HEK293 (cell line): ENCODE results near the gene OR4D9.
A peak's percentile ranks its signal among the peaks of the same experiment; 100 is the strongest.

ENCODE experiments used
- KLF1 ChIP-seq: fragments of 450-650 bp; formaldehyde crosslinking; IDR thresholded peaks from 2 replicates; pipeline ENCODE4 v1.5.1; 2016; ENCODE audit warnings: missing biosample characterization, missing genetic modification characterization
- KLF7 ChIP-seq: fragments of 450-650 bp; formaldehyde crosslinking; IDR thresholded peaks from 2 replicates; pipeline ENCODE4 v1.5.1; 2016; ENCODE audit warnings: missing biosample characterization, missing genetic modification characterization, borderline replicate concordance
- MZF1 ChIP-seq: fragments of 450-650 bp; formaldehyde crosslinking; IDR thresholded peaks from 2 replicates; pipeline ENCODE4 v1.5.1; 2017; ENCODE audit warnings: missing biosample characterization, missing genetic modification characterization, borderline replicate concordance
- ZBTB20 ChIP-seq: fragments of 450-650 bp; formaldehyde crosslinking; IDR thresholded peaks from 2 replicates; pipeline ENCODE4 v1.5.1; 2016; ENCODE audit warnings: missing biosample characterization, missing genetic modification characterization
- ZBTB21 ChIP-seq: fragments of 450-650 bp; formaldehyde crosslinking; IDR thresholded peaks from 2 replicates; pipeline ENCODE4 v1.5.1; 2017; ENCODE audit warnings: missing biosample characterization, missing genetic modification characterization
- ZBTB48 ChIP-seq: fragments of 450-650 bp; formaldehyde crosslinking; IDR thresholded peaks from 2 replicates; pipeline ENCODE4 v1.5.1; 2016; ENCODE audit warnings: missing biosample characterization, missing genetic modification characterization
- ZBTB8A ChIP-seq: fragments of 450-650 bp; formaldehyde crosslinking; IDR thresholded peaks from 2 replicates; pipeline ENCODE4 v1.5.1; 2016; ENCODE audit warnings: missing biosample characterization, missing genetic modification characterization
- ZEB2 ChIP-seq: fragments of 450-650 bp; formaldehyde crosslinking; IDR thresholded peaks from 2 replicates; pipeline ENCODE4 v1.5.1; 2016; ENCODE audit warnings: missing biosample characterization, missing genetic modification characterization
- ZFP41 ChIP-seq: fragments of 450-650 bp; formaldehyde crosslinking; IDR thresholded peaks from 2 replicates; pipeline ENCODE4 v1.5.1; 2016; ENCODE audit warnings: missing biosample characterization, missing genetic modification characterization, borderline replicate concordance
- ZNF16 ChIP-seq: fragments of 450-650 bp; formaldehyde crosslinking; IDR thresholded peaks from 2 replicates; pipeline ENCODE4 v1.5.1; 2016; ENCODE audit warnings: low read depth, missing biosample characterization, missing genetic modification characterization
- ZNF221 ChIP-seq: fragments of 450-650 bp; formaldehyde crosslinking; IDR thresholded peaks from 2 replicates; pipeline ENCODE4 v1.5.1; 2017; ENCODE audit warnings: missing biosample characterization, missing genetic modification characterization, borderline replicate concordance
- ZNF23 ChIP-seq: fragments of 450-650 bp; formaldehyde crosslinking; IDR thresholded peaks from 2 replicates; pipeline ENCODE4 v1.5.1; 2016; ENCODE audit warnings: missing biosample characterization, missing genetic modification characterization, borderline replicate concordance
- ZNF341 ChIP-seq: fragments of 450-650 bp; formaldehyde crosslinking; IDR thresholded peaks from 2 replicates; pipeline ENCODE4; 2016; ENCODE audit warnings: low read depth, missing biosample characterization, missing genetic modification characterization
- ZNF529 ChIP-seq: fragments of 450-650 bp; formaldehyde crosslinking; IDR thresholded peaks from 2 replicates; pipeline ENCODE4 v1.5.1; 2017; ENCODE audit warnings: missing genetic modification characterization, missing biosample characterization; ENCODE audit not compliant: insufficient replicate concordance
- ZNF548 ChIP-seq: fragments of 450-650 bp; formaldehyde crosslinking; IDR thresholded peaks from 2 replicates; pipeline ENCODE4 v1.5.1; 2016; ENCODE audit warnings: missing biosample characterization, missing genetic modification characterization
- ZNF549 ChIP-seq: fragments of 450-650 bp; IDR thresholded peaks from 2 replicates; pipeline ENCODE4 v1.5.1; 2018; ENCODE audit warnings: missing biosample characterization, missing genetic modification characterization, mild to moderate bottlenecking, inconsistent platforms, moderate library complexity
- ZNF585B ChIP-seq: fragments of 450-650 bp; formaldehyde crosslinking; IDR thresholded peaks from 2 replicates; pipeline ENCODE4 v1.5.1; 2016; ENCODE audit warnings: missing biosample characterization, missing genetic modification characterization
- ZNF610 ChIP-seq: fragments of 450-650 bp; formaldehyde crosslinking; IDR thresholded peaks from 2 replicates; pipeline ENCODE4 v1.5.1; 2016; ENCODE audit warnings: missing biosample characterization, missing genetic modification characterization, borderline replicate concordance
- ZNF624 ChIP-seq: fragments of 450-650 bp; formaldehyde crosslinking; IDR thresholded peaks from 2 replicates; pipeline ENCODE4 v1.5.1; 2017; ENCODE audit warnings: missing biosample characterization, missing genetic modification characterization
- ZNF664 ChIP-seq: fragments of 450-650 bp; formaldehyde crosslinking; IDR thresholded peaks from 2 replicates; pipeline ENCODE4 v1.5.1; 2016; ENCODE audit warnings: missing biosample characterization, missing genetic modification characterization
- ZNF677 ChIP-seq: fragments of 450-650 bp; IDR thresholded peaks from 2 replicates; pipeline ENCODE4 v1.5.0; 2018; ENCODE audit warnings: missing biosample characterization, mild to moderate bottlenecking, missing genetic modification characterization, moderate library complexity
- ZNF747 ChIP-seq: fragments of 450-650 bp; formaldehyde crosslinking; IDR thresholded peaks from 2 replicates; pipeline ENCODE4 v1.5.1; 2016; ENCODE audit warnings: missing biosample characterization, missing genetic modification characterization
- ZNF830 ChIP-seq: fragments of 450-650 bp; IDR thresholded peaks from 2 replicates; pipeline ENCODE4 v1.5.0; 2018; ENCODE audit warnings: missing biosample characterization, missing genetic modification characterization, low read depth, mild to moderate bottlenecking, moderate library complexity
- ZXDB ChIP-seq: fragments of 450-650 bp; formaldehyde crosslinking; IDR thresholded peaks from 2 replicates; pipeline ENCODE4 v1.5.1; 2016; ENCODE audit warnings: missing biosample characterization, missing genetic modification characterization
- TF ChIP-seq, protein P1 (sequence below): sonication (generic); formaldehyde crosslinking; IDR thresholded peaks from 2 replicates; pipeline ENCODE4 v1.8.1; 2022; ENCODE audit warnings: mild to moderate bottlenecking, moderate library complexity, missing genetic modification reagents
- TF ChIP-seq, protein P2 (sequence below): fragments of 450-650 bp; formaldehyde crosslinking; IDR thresholded peaks from 2 replicates; pipeline ENCODE4 v1.5.1; 2017; ENCODE audit warnings: missing biosample characterization, missing genetic modification characterization
- TF ChIP-seq, protein P3 (sequence below): fragments of 450-650 bp; formaldehyde crosslinking; optimal IDR thresholded peaks from 2 replicates; pipeline ENCODE3; 2016; ENCODE audit warnings: missing biosample characterization, mild to moderate bottlenecking, missing genetic modification characterization
- TF ChIP-seq, protein P4 (sequence below): fragments of 450-650 bp; IDR thresholded peaks from 2 replicates; pipeline ENCODE4 v1.5.1; 2018; ENCODE audit warnings: missing biosample characterization, mild to moderate bottlenecking, missing genetic modification characterization
- TF ChIP-seq, protein P5 (sequence below): fragments of 450-650 bp; formaldehyde crosslinking; IDR thresholded peaks from 2 replicates; pipeline ENCODE4 v1.5.1; 2016; ENCODE audit warnings: missing biosample characterization, missing genetic modification characterization
- TF ChIP-seq, protein P6 (sequence below): fragments of 450-650 bp; formaldehyde crosslinking; IDR thresholded peaks from 2 replicates; pipeline ENCODE4 v1.5.1; 2016; ENCODE audit warnings: missing biosample characterization, missing genetic modification characterization, borderline replicate concordance

OR4D9 gene

DNA sequence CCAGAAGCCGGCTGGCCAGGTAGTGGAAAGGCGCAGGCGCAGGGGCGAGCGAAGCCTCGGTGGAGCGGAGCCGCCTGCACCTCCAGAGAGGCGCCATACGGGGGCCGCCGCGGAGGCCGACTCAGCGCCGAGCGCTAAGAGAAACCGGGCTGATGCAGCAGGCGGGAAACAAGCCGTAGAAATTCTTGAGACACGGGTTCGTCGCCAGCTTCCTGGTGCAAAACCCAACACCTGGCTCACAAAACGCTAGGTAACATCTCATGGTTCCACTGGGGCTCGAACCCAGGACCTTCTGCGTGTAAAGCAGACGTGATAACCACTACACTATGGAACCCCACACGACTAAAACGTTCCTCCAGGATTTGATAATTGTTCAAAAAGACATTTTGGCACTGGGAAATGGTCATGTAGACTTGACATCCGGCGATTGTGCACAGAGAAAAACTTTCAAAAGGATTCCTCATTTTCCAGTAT is 39.1 kb downstream of the OR4D9 start (continued):
- TF ChIP-seq ZNF16 (0 out of 2 replicates have a peak, but pooled peaks have one; percentile 28), ZNF529 (tag by site-specific recombination) (peak; percentile 62), ZNF221 (tag by site-specific recombination) (peak; percentile 72; the same call in 1 of the 2 replicates), ZNF549 (tag by site-specific recombination) (peak; percentile 60; the same call in 1 of the 2 replicates), ZNF747 (no peak), ZNF548 (tag by site-specific recombination) (0 out of 2 replicates have a peak, but pooled peaks have one; percentile 62), ZBTB48 (tag by site-specific recombination) (peak; percentile 68), ZBTB8A (tag by site-specific recombination) (peak; percentile 90), ZNF610 (tag by site-specific recombination) (peak; percentile 79), ZNF664 (tag by site-specific recombination) (peak; percentile 35), MZF1 (tag by site-specific recombination) (peak; percentile 84; the same call in 1 of the 2 replicates), ZNF585B (tag by site-specific recombination) (peak; percentile 32), ZBTB21 (tag by site-specific recombination) (peak; percentile 68; the same call in 1 of the 2 replicates), ZBTB20 (tag by site-specific recombination) (peak; percentile 94), ZNF830 (tag by site-specific recombination) (0 out of 2 replicates have a peak, but pooled peaks have one; percentile 28), ZEB2 (tag by site-specific recombination) (peak; percentile 99), KLF1 (tag by site-specific recombination) (no peak), ZXDB (tag by site-specific recombination) (peak; percentile 84), ZNF624 (tag by site-specific recombination) (peak; percentile 99), ZNF23 (peak; percentile 68; the same call in 1 of the 2 replicates), ZFP41 (tag by site-specific recombination) (no peak), ZNF341 (peak; percentile 43; the same call in 1 of the 2 replicates), ZNF677 (no peak), KLF7 (tag by site-specific recombination) (no peak)
- TF ChIP-seq, protein P1, sequence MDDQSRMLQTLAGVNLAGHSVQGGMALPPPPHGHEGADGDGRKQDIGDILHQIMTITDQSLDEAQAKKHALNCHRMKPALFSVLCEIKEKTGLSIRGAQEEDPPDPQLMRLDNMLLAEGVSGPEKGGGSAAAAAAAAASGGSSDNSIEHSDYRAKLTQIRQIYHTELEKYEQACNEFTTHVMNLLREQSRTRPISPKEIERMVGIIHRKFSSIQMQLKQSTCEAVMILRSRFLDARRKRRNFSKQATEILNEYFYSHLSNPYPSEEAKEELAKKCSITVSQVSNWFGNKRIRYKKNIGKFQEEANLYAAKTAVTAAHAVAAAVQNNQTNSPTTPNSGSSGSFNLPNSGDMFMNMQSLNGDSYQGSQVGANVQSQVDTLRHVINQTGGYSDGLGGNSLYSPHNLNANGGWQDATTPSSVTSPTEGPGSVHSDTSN (CRISPR knock-in tag), result 0 out of 2 replicates have a peak, but pooled peaks have one; percentile 51
- TF ChIP-seq, protein P2, sequence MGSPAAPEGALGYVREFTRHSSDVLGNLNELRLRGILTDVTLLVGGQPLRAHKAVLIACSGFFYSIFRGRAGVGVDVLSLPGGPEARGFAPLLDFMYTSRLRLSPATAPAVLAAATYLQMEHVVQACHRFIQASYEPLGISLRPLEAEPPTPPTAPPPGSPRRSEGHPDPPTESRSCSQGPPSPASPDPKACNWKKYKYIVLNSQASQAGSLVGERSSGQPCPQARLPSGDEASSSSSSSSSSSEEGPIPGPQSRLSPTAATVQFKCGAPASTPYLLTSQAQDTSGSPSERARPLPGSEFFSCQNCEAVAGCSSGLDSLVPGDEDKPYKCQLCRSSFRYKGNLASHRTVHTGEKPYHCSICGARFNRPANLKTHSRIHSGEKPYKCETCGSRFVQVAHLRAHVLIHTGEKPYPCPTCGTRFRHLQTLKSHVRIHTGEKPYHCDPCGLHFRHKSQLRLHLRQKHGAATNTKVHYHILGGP (tag by site-specific recombination), result no peak
- TF ChIP-seq, protein P3, sequence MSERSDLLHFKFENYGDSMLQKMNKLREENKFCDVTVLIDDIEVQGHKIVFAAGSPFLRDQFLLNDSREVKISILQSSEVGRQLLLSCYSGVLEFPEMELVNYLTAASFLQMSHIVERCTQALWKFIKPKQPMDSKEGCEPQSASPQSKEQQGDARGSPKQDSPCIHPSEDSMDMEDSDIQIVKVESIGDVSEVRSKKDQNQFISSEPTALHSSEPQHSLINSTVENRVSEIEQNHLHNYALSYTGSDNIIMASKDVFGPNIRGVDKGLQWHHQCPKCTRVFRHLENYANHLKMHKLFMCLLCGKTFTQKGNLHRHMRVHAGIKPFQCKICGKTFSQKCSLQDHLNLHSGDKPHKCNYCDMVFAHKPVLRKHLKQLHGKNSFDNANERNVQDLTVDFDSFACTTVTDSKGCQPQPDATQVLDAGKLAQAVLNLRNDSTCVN (tag by site-specific recombination), result peak; percentile 40
- TF ChIP-seq, protein P4, sequence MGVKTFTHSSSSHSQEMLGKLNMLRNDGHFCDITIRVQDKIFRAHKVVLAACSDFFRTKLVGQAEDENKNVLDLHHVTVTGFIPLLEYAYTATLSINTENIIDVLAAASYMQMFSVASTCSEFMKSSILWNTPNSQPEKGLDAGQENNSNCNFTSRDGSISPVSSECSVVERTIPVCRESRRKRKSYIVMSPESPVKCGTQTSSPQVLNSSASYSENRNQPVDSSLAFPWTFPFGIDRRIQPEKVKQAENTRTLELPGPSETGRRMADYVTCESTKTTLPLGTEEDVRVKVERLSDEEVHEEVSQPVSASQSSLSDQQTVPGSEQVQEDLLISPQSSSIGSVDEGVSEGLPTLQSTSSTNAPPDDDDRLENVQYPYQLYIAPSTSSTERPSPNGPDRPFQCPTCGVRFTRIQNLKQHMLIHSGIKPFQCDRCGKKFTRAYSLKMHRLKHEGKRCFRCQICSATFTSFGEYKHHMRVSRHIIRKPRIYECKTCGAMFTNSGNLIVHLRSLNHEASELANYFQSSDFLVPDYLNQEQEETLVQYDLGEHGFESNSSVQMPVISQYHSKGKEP, result peak; percentile 84
- TF ChIP-seq, protein P5, sequence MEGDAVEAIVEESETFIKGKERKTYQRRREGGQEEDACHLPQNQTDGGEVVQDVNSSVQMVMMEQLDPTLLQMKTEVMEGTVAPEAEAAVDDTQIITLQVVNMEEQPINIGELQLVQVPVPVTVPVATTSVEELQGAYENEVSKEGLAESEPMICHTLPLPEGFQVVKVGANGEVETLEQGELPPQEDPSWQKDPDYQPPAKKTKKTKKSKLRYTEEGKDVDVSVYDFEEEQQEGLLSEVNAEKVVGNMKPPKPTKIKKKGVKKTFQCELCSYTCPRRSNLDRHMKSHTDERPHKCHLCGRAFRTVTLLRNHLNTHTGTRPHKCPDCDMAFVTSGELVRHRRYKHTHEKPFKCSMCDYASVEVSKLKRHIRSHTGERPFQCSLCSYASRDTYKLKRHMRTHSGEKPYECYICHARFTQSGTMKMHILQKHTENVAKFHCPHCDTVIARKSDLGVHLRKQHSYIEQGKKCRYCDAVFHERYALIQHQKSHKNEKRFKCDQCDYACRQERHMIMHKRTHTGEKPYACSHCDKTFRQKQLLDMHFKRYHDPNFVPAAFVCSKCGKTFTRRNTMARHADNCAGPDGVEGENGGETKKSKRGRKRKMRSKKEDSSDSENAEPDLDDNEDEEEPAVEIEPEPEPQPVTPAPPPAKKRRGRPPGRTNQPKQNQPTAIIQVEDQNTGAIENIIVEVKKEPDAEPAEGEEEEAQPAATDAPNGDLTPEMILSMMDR (tag by site-specific recombination), result peak; percentile 35; the same call in 1 of the 2 replicates
- TF ChIP-seq, protein P6, sequence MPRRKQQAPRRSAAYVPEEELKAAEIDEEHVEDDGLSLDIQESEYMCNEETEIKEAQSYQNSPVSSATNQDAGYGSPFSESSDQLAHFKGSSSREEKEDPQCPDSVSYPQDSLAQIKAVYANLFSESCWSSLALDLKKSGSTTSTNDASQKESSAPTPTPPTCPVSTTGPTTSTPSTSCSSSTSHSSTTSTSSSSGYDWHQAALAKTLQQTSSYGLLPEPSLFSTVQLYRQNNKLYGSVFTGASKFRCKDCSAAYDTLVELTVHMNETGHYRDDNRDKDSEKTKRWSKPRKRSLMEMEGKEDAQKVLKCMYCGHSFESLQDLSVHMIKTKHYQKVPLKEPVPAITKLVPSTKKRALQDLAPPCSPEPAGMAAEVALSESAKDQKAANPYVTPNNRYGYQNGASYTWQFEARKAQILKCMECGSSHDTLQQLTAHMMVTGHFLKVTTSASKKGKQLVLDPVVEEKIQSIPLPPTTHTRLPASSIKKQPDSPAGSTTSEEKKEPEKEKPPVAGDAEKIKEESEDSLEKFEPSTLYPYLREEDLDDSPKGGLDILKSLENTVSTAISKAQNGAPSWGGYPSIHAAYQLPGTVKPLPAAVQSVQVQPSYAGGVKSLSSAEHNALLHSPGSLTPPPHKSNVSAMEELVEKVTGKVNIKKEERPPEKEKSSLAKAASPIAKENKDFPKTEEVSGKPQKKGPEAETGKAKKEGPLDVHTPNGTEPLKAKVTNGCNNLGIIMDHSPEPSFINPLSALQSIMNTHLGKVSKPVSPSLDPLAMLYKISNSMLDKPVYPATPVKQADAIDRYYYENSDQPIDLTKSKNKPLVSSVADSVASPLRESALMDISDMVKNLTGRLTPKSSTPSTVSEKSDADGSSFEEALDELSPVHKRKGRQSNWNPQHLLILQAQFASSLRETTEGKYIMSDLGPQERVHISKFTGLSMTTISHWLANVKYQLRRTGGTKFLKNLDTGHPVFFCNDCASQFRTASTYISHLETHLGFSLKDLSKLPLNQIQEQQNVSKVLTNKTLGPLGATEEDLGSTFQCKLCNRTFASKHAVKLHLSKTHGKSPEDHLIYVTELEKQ (tag by site-specific recombination), result peak; percentile 53; the same call in 1 of the 2 replicates
